ENCODE results near the gene ADGRD1. TPM values are rescaled to one million over a fixed set of nuclear protein-coding genes. Genes with fewer than 3 reads are reported as not detected.

The ADGRD1 gene
- polyA plus RNA-seq, 1 of the 3 experiments (the other 2 are of a cell fraction): not detected

DNA sequence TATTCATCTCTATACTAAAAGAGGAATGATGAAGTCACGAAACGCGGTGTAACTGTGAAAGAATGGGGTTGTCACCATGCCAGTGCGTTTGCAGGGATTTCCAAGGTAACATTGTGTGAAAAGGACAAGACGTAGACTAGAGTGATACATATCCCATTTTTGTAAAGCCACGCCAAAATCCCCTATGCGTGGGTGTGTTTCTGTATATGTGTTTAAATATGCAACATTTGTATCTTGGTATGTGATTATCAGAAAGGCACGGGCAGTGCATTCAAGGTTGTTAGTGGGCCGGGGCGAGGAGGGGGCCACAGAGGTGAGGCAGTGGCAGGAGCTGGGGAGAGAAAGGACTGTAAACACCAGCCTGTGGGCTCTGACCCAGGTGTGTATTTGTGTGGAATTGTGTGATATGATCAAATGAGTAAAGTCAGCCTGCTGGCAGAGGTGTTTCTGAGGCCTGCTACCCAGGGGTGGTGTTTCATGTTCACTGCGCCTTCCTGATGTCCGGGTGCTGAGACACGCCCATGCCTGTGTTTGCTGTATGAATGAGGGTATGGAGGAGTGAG lies 137.8 kb downstream of the ADGRD1 start:
- no peak overlapping the region for H3K9ac ChIP-seq
- ChIA-PET CTCF (interaction anchor here (2.8 kb wide), 1 partner anchor 13 kb away, joined by 9 read pairs; no protein-coding TSS in a partner anchor), POLR2A (no interaction called here)
- H3K4me2 ChIP-seq: no peak overlapping the region
- H3K79me2 ChIP-seq (ENCODE audit: insufficient read depth): no peaks in the 10 kb centered on the region
- no peaks in the 10 kb centered on the region for H3K9me3 ChIP-seq
- no peak for DNase-seq
- TF ChIP-seq, protein P1, sequence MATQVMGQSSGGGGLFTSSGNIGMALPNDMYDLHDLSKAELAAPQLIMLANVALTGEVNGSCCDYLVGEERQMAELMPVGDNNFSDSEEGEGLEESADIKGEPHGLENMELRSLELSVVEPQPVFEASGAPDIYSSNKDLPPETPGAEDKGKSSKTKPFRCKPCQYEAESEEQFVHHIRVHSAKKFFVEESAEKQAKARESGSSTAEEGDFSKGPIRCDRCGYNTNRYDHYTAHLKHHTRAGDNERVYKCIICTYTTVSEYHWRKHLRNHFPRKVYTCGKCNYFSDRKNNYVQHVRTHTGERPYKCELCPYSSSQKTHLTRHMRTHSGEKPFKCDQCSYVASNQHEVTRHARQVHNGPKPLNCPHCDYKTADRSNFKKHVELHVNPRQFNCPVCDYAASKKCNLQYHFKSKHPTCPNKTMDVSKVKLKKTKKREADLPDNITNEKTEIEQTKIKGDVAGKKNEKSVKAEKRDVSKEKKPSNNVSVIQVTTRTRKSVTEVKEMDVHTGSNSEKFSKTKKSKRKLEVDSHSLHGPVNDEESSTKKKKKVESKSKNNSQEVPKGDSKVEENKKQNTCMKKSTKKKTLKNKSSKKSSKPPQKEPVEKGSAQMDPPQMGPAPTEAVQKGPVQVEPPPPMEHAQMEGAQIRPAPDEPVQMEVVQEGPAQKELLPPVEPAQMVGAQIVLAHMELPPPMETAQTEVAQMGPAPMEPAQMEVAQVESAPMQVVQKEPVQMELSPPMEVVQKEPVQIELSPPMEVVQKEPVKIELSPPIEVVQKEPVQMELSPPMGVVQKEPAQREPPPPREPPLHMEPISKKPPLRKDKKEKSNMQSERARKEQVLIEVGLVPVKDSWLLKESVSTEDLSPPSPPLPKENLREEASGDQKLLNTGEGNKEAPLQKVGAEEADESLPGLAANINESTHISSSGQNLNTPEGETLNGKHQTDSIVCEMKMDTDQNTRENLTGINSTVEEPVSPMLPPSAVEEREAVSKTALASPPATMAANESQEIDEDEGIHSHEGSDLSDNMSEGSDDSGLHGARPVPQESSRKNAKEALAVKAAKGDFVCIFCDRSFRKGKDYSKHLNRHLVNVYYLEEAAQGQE (IDR thresholded peaks at IDR 0.05; ENCODE audit: low read depth, low read length): no peak
- TF ChIP-seq, protein P2, sequence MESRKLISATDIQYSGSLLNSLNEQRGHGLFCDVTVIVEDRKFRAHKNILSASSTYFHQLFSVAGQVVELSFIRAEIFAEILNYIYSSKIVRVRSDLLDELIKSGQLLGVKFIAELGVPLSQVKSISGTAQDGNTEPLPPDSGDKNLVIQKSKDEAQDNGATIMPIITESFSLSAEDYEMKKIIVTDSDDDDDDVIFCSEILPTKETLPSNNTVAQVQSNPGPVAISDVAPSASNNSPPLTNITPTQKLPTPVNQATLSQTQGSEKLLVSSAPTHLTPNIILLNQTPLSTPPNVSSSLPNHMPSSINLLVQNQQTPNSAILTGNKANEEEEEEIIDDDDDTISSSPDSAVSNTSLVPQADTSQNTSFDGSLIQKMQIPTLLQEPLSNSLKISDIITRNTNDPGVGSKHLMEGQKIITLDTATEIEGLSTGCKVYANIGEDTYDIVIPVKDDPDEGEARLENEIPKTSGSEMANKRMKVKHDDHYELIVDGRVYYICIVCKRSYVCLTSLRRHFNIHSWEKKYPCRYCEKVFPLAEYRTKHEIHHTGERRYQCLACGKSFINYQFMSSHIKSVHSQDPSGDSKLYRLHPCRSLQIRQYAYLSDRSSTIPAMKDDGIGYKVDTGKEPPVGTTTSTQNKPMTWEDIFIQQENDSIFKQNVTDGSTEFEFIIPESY (IDR thresholded peaks at IDR 0.05; ENCODE audit: borderline replicate concordance, low read depth): no peak
- TF ChIP-seq FOXJ3 (CRISPR knock-in tag; IDR thresholded peaks at IDR 0.05) (no peak), FOXM1 (IDR thresholded peaks at IDR 0.05; ENCODE audit: low read depth) (no peak), GABPA (IDR thresholded peaks at IDR 0.05; ENCODE audit: low read depth) (no peak), NRF1 (IDR thresholded peaks at IDR 0.05; ENCODE audit: low read depth, low read length) (no peak), RFX5 (IDR thresholded peaks at IDR 0.05; ENCODE audit: low read length) (no peak), ELF1 (IDR thresholded peaks at IDR 0.05) (no peak), EZH2phosphoT487 (IDR thresholded peaks at IDR 0.05; ENCODE audit: borderline replicate concordance, low read depth) (no peak)
- TF ChIP-seq, protein P3, sequence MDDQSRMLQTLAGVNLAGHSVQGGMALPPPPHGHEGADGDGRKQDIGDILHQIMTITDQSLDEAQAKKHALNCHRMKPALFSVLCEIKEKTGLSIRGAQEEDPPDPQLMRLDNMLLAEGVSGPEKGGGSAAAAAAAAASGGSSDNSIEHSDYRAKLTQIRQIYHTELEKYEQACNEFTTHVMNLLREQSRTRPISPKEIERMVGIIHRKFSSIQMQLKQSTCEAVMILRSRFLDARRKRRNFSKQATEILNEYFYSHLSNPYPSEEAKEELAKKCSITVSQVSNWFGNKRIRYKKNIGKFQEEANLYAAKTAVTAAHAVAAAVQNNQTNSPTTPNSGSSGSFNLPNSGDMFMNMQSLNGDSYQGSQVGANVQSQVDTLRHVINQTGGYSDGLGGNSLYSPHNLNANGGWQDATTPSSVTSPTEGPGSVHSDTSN (IDR thresholded peaks at IDR 0.05): no peak
- no peak overlapping the region for H3K27ac ChIP-seq (ENCODE audit: low read depth in 2 of 2, low read length in 1 of 2)
- no peaks in the 10 kb centered on the region for H3F3A ChIP-seq (replicated peaks; ENCODE audit: insufficient read depth)
- H3K4me1 ChIP-seq (ENCODE audit: control insufficient read depth in 1 of 2, insufficient read depth in 2 of 2, low read depth in 1 of 2, low read length in 1 of 2): peaks cover 0 to 3% of the 10 kb centered on the region in 2 experiments; a peak in 1 of 4 replicates
- no peak overlapping the region for H3K4me3 ChIP-seq (ENCODE audit: low read depth in 2 of 2, low read length in 1 of 2)
- no peaks in the 10 kb centered on the region for H3K9me2 ChIP-seq
- H3K36me3 ChIP-seq (replicated peaks in 1 of 2; ENCODE audit: control insufficient read depth in 1 of 2, insufficient read depth in 2 of 2, low read length in 1 of 2): no peaks in the 10 kb centered on the region
- WGBS (ENCODE audit: low lambda C conversion rate): 45% methylated on average over 13 of the region's 13 CpGs
- no peaks in the 10 kb centered on the region for H3K27me3 ChIP-seq (ENCODE audit: insufficient read depth)
- no peak overlapping the region for H2AFZ ChIP-seq (ENCODE audit: low read depth)
- no peaks in the 10 kb centered on the region for H4K20me1 ChIP-seq (ENCODE audit: insufficient read depth)

All from SK-N-SH (cell line).